IPS-18a (cell line): ENCODE results near the gene DHRS7C.

Source experiments
- H3K27ac ChIP-seq: one replicate; pipeline ENCODE4 v1.5.1; 2013; ENCODE audit warnings: low read length
- H3K27me3 ChIP-seq: one replicate; pipeline ENCODE4 v1.6.1; 2013; ENCODE audit warnings: mild to moderate bottlenecking, low read length; ENCODE audit not compliant: control insufficient read depth, insufficient read depth
- H3K36me3 ChIP-seq: one replicate; pipeline ENCODE4 v1.6.1; 2013; ENCODE audit warnings: low read depth, low read length; ENCODE audit not compliant: control insufficient read depth
- H3K4me1 ChIP-seq: one replicate; pipeline ENCODE4 v1.6.1; 2013; ENCODE audit warnings: low read depth, low read length; ENCODE audit not compliant: control insufficient read depth
- H3K4me3 ChIP-seq: one replicate; pipeline ENCODE4 v1.5.1; 2013; ENCODE audit warnings: low read length
- H3K9ac ChIP-seq: one replicate; pipeline ENCODE4 v1.6.1; 2013; ENCODE audit warnings: mild to moderate bottlenecking, low read length, moderate library complexity
- H3K9me3 ChIP-seq: one replicate; pipeline ENCODE4 v1.6.1; 2013; ENCODE audit warnings: low read depth, low read length; ENCODE audit not compliant: control insufficient read depth

The DHRS7C gene

DNA sequence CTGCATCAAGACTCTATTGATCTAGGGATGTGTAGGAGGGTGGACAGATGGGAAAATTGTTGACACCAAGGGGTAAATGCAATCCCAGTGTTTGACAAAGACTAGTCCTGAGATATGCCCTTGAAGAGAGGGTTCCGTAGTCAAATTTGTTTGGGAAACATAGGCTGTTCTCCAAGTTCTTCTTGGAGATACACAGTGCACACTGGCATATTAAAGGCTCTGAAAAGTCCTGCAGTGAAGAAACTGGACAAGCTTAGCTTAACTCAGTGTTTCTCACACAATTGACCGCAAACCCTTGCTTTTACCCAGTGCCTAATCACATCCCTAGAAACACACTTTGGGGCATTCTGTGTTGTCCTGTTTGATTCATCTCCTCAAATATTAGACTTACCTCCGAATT lies 10.8 kb downstream of the DHRS7C start:
- Histone ChIP-seq H3K4me3 (no peak overlapping the region), H3K36me3 (no peaks in the 10 kb centered on the region), H3K4me1 (peaks cover 3% of the 10 kb centered on the region)

DNA sequence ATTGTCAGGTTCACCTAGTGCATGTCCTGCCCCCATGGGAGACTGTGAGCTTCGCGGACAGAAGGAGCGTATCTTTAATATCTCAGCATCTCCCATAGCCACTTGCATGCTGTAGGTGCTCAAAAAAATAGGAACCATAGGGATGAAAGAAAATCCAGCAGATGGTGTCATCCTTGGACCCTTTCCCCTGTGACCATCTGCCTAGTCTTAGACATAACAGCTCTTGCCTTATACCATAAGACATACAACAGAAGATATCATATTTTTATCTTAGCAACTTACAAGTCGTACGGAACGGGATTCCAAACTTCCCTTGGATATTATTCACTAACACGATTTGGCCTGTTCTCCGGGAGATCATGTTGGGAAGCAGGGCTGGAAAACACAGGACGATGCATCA lies 14.5 kb downstream of the DHRS7C start:
- Histone ChIP-seq H3K9me3 (no peaks in the 10 kb centered on the region), H3K9ac (no peak overlapping the region), H3K4me1 (peaks cover 3% of the 10 kb centered on the region), H3K4me3 (no peak overlapping the region), H3K27ac (no peak overlapping the region), H3K27me3 (no peaks in the 10 kb centered on the region), H3K36me3 (no peaks in the 10 kb centered on the region)

More for the DNA sequence above, 10.8 kb downstream of the DHRS7C start:
- Histone ChIP-seq H3K27me3 (no peaks in the 10 kb centered on the region), H3K9ac (no peak overlapping the region), H3K27ac (no peak overlapping the region), H3K9me3 (no peaks in the 10 kb centered on the region)

GRCh38 chr17:9772658-9773057 lies 18.7 kb downstream of the DHRS7C start:
- no peak overlapping the region for H3K4me3 ChIP-seq
- no peak overlapping the region for H3K9ac ChIP-seq
- no peaks in the 10 kb centered on the region for H3K27me3 ChIP-seq
- H3K36me3 ChIP-seq, result no peaks in the 10 kb centered on the region
- H3K27ac ChIP-seq, result no peak overlapping the region
- H3K4me1 ChIP-seq, result peaks cover 2% of the 10 kb centered on the region
- no peaks in the 10 kb centered on the region for H3K9me3 ChIP-seq

DNA sequence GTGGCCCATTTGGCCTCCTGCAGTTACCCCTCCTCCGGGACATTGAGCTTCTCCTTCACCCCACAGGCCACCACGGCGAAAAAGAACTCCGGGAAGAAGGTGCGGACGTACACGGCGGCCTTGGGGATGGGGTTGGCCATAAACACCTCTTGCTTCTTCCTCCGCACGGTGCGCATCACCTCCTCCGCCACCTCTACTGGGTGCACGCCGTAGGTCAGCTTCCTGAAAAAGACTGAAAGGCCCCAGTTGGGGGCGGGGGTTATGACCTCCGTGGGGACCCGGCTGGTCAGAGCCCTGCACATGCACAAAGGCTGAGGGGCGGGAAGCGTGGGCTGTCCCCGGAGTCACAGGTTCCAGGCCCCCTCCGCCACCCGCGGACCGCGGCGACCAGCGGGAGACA lies 19.9 kb downstream of the DHRS7C start:
- Histone ChIP-seq H3K27me3 (no peaks in the 10 kb centered on the region), H3K4me3 (no peak overlapping the region), H3K4me1 (no peaks in the 10 kb centered on the region)

DNA sequence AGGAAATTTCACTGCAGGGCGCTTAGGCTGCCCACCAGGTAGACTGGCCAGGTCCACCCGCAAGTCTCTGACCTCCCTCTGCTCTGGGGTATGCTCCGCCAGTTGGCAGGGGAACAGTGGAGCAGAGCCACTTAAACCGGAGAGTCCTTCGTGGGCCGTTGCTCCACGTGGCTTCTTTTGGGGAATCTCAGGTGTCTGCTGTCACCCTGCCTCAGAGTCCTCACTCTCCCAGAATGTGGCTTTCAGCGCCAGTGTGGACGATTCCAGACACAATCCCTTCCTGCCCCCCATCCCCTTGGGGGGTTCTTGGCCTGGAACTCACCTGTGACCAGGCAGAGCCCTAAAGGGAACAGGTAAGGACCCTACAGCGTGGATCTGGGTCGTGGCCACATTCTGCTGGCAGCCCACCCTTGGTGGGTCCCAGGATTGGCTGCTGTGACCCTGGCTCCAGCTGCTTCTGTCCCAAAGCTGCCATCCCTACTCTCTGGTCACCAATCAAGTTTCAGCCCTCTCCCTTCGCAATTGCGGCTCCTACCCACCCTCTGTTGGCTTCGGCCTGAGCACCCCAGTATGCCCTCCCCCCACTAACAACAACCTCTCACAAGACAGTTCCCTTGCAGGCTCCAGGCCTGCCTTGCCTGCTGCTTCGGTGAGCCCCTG lies 22.2 kb downstream of the DHRS7C start:
- no peaks in the 10 kb centered on the region for H3K9me3 ChIP-seq
- H3K27ac ChIP-seq, result no peak overlapping the region
- no peak overlapping the region for H3K9ac ChIP-seq
- no peak overlapping the region for H3K4me3 ChIP-seq
- no peaks in the 10 kb centered on the region for H3K36me3 ChIP-seq
- H3K27me3 ChIP-seq, result no peaks in the 10 kb centered on the region
- H3K4me1 ChIP-seq, result no peaks in the 10 kb centered on the region

More for the DNA sequence above, 19.9 kb downstream of the DHRS7C start:
- Histone ChIP-seq H3K9me3 (no peaks in the 10 kb centered on the region), H3K9ac (no peak overlapping the region), H3K27ac (no peak overlapping the region), H3K36me3 (no peaks in the 10 kb centered on the region)

- Histone ChIP-seq H3K4me3 (no peak overlapping the region), H3K9me3 (no peaks in the 10 kb centered on the region), H3K27me3 (no peaks in the 10 kb centered on the region), H3K36me3 (no peaks in the 10 kb centered on the region), H3K4me1 (no peaks in the 10 kb centered on the region), H3K27ac (no peak overlapping the region), H3K9ac (no peak overlapping the region)
These were observed 22.9 kb downstream of the DHRS7C start for GRCh38 chr17:9768381-9768934.

DNA sequence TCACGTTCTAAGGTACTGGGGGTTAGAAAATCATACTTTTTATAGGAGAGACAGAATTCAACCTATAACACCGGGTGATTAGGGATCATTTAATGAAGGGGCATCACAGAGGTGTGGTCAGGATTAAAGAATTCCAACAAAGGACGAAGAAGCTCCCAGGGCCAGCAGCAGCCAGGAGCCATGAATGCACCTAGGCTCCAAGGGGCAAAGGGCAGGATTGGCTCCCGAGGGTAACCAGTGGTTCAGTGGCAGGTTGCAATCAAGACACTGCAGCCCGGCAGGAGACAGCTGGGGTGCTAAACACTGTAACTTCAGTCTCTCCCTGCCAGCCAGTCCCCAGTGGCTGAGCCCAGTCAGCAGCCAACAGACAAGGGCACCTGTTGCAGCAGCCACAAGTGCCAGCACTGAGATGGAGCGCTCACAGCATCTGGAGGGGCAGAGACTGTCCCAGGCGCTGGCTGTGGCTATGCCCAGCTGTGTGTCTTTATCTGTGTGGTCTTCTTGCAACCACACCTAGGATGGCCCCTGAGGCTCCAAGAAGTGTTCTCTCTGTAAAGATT lies 23.9 kb downstream of the DHRS7C start:
- Histone ChIP-seq H3K4me1 (no peaks in the 10 kb centered on the region), H3K4me3 (no peak overlapping the region), H3K36me3 (no peaks in the 10 kb centered on the region), H3K27ac (no peak overlapping the region), H3K9ac (no peak overlapping the region), H3K9me3 (no peaks in the 10 kb centered on the region), H3K27me3 (no peaks in the 10 kb centered on the region)

- no peaks in the 10 kb centered on the region for H3K4me1 ChIP-seq
These were observed 24.4 kb downstream of the DHRS7C start for GRCh38 chr17:9766970-9767369.

GRCh38 chr17:9765322-9765721 lies 26.1 kb downstream of the DHRS7C start:
- no peaks in the 10 kb centered on the region for H3K4me1 ChIP-seq
- no peaks in the 10 kb centered on the region for H3K36me3 ChIP-seq
- no peaks in the 10 kb centered on the region for H3K9me3 ChIP-seq
- H3K27ac ChIP-seq, result no peak overlapping the region
- no peaks in the 10 kb centered on the region for H3K27me3 ChIP-seq
- no peak overlapping the region for H3K9ac ChIP-seq
- H3K4me3 ChIP-seq, result no peak overlapping the region

More at GRCh38 chr17:9766970-9767369, 24.4 kb downstream of the DHRS7C start:
- H3K9ac ChIP-seq, result no peak overlapping the region
- H3K27ac ChIP-seq, result no peak overlapping the region
- no peak overlapping the region for H3K4me3 ChIP-seq
- H3K9me3 ChIP-seq, result no peaks in the 10 kb centered on the region
- H3K27me3 ChIP-seq, result no peaks in the 10 kb centered on the region
- no peaks in the 10 kb centered on the region for H3K36me3 ChIP-seq

DNA sequence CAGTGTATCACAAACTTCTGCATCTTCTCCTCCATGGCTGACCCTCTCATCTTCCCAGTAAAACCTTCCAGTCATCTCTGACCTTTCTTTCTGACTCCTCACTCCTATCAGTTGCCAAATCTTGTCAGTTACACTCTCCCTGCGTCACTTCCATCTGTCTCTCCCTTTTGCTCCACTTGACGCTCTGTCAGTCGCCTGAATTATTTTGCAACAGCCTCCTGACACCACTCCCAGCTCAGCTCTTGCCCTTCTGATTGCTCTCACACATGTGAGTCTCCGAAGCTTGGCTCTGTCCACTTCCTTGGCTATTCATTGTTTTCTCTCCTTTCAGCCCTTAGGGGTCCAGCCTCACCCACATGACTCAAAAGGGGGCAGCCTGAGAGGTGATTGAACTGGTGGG lies 27.7 kb downstream of the DHRS7C start:
- H3K9ac ChIP-seq, result no peak overlapping the region
- H3K4me1 ChIP-seq, result no peaks in the 10 kb centered on the region
- no peaks in the 10 kb centered on the region for H3K27me3 ChIP-seq
- no peaks in the 10 kb centered on the region for H3K36me3 ChIP-seq
- no peak overlapping the region for H3K4me3 ChIP-seq
- H3K27ac ChIP-seq, result no peak overlapping the region
- no peaks in the 10 kb centered on the region for H3K9me3 ChIP-seq

- H3K4me1 ChIP-seq, result no peaks in the 10 kb centered on the region
- no peak overlapping the region for H3K9ac ChIP-seq
- no peaks in the 10 kb centered on the region for H3K27me3 ChIP-seq
- no peaks in the 10 kb centered on the region for H3K36me3 ChIP-seq
- H3K27ac ChIP-seq, result no peak overlapping the region
- no peak overlapping the region for H3K4me3 ChIP-seq
- no peaks in the 10 kb centered on the region for H3K9me3 ChIP-seq
These were observed 31.1 kb downstream of the DHRS7C start for GRCh38 chr17:9760266-9760665.

- no peaks in the 10 kb centered on the region for H3K4me1 ChIP-seq
- H3K27me3 ChIP-seq, result no peaks in the 10 kb centered on the region
- no peaks in the 10 kb centered on the region for H3K36me3 ChIP-seq
- H3K9me3 ChIP-seq, result no peaks in the 10 kb centered on the region
- no peak overlapping the region for H3K27ac ChIP-seq
- H3K4me3 ChIP-seq, result no peak overlapping the region
- H3K9ac ChIP-seq, result no peak overlapping the region
These were observed 36.3 kb downstream of the DHRS7C start for GRCh38 chr17:9755083-9755482.
